HG03571 (cell line): ENCODE data around the gene SLC25A39.
A peak's percentile ranks its signal among the peaks of the same experiment; 100 is the strongest.
"Not testable (repeated sequence)": the region's sequence is repeated elsewhere in the genome, so short reads cannot be mapped to it uniquely, and the experiment has no call there.

ENCODE experiments used
- ATAC-seq: cut with Tn5 transposase; IDR thresholded peaks from one replicate; pipeline ENCODE4 v1.9.1; 2021; ENCODE audit not compliant: unreplicated experiment

SLC25A39 gene

GRCh38 chr17:44335968-44336367 lies 11.3 kb upstream of the SLC25A39 start:
- ATAC-seq = no peak

GRCh38 chr17:44335564-44335963 lies 10.9 kb upstream of the SLC25A39 start:
- no peak for ATAC-seq

DNA sequence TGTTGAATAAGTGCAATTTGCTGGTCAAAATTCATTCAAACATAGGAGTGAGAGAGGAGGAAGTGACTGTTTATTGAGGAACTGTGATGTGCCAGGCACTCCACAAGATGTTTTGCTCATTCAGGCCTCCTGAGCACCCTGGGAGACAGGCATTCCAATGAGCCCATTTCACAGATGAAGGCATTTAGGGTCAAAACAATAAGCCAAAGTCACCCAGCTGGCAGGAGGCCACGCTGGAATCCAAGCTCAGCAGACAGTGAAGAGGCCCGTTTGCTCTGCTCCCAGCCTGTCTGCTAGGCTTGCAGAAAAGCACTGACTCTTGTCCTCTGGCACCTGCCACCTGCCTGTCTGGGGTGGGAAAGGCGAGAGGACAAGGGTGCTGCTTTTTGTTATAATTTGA lies 10.1 kb upstream of the SLC25A39 start:
- ATAC-seq = no peak

- ATAC-seq = no peak
Measured at GRCh38 chr17:44334315-44334714, 9.7 kb upstream of the SLC25A39 start.

DNA sequence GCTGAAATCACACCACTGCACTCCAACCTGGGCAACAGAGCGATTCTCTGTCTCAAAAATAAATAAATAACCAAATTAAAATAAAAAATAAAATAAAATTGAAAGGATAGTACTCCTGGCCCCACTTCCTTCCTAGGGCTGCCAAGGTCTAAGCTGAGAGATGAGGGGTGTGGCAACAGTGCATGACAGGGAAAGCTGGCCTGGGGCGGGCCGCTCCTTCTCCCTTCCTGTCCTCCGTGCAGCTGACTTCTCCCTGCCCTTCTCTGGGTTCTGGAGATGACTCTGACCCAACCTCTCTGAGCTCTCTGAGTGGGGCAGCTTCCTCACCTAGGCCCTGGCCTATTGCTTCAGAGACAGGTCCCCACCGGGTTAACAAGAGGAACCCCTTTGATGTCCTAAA lies 8.7 kb upstream of the SLC25A39 start:
- ATAC-seq = no peak

GRCh38 chr17:44331249-44331760 lies 6.7 kb upstream of the SLC25A39 start:
- ATAC-seq = no peak

GRCh38 chr17:44330263-44330662 lies 5.6 kb upstream of the SLC25A39 start:
- not testable (repeated sequence) for ATAC-seq

- not testable (repeated sequence) for ATAC-seq
Measured at GRCh38 chr17:44329516-44329915, 4.9 kb upstream of the SLC25A39 start.

DNA sequence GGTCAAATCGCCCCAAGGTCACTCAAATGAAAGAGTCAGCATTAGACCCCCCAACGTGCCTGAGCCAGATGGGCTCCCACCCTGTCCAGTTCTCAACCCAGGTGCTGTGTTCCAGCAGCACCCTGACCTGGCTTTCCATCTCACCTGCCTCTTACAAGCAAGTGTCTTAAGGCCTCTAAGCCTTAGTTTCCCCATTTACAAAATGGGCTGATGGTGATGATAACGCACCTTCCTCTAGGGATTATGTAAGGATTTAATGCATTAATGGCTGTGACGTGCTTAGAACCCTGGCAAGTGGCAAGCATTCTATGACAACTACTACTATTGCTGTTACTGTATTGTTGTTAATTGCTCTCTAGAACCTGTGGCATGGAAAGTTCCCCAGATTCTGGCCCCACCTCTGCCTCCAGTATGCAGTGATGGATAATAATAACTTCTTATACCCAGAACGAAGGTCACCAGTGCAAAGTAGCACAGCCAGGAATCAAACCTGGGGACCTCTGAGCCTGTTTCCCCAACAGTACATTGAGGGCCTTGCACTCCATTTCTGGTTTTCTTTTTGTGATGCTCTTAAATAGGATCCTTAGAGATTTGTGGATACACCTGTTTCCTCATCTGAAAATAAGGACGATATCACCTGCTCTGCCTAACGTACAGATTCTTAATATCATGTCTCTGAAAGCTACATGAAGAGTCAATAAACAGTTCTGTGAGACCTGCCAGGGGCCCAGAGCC lies 3.3 kb upstream of the SLC25A39 start:
- no peak for ATAC-seq

GRCh38 chr17:44326861-44327444 lies 2.3 kb upstream of the SLC25A39 start:
- ATAC-seq = peak; percentile 38

- ATAC-seq = peak; percentile 1
Measured at GRCh38 chr17:44324092-44324570, 492 bp downstream of the SLC25A39 start.

DNA sequence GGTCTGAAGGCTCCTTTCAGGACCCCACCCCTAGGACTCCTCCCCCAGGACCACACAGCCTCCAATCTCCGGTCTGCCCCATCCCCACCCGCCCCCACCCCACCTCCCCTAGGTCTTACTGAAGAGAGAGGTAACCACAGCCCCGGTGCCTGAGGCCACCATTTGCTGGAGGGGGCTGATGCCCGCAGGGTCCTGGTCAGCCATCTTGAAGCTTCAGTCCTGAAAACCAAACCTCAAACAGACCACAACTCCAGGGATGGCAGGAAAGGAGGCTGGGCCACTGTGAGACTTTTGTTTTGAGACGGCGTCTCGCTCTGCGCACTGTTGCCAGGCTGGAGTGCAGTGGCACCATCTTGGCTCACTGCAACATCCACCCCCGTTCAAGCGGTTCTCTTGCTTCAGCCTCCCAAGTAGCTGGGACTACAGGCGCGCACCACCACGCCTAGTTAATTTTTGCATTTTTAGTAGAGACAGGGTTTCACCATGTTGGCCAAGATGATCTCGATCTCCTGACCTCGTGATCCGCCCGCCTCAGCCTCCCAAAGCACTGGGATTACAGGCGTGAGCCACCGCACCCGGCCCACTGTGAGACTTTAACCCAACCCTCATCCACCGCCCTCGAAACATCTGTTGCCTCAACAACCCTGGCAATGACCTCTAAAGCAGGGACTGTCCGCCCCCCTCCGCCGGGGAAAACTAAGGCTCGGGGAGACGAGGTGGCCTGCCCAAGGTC lies 1.1 kb downstream of the SLC25A39 start:
- no peak for ATAC-seq

- ATAC-seq = no peak
Measured at GRCh38 chr17:44322236-44322895, 2.3 kb downstream of the SLC25A39 start.

DNA sequence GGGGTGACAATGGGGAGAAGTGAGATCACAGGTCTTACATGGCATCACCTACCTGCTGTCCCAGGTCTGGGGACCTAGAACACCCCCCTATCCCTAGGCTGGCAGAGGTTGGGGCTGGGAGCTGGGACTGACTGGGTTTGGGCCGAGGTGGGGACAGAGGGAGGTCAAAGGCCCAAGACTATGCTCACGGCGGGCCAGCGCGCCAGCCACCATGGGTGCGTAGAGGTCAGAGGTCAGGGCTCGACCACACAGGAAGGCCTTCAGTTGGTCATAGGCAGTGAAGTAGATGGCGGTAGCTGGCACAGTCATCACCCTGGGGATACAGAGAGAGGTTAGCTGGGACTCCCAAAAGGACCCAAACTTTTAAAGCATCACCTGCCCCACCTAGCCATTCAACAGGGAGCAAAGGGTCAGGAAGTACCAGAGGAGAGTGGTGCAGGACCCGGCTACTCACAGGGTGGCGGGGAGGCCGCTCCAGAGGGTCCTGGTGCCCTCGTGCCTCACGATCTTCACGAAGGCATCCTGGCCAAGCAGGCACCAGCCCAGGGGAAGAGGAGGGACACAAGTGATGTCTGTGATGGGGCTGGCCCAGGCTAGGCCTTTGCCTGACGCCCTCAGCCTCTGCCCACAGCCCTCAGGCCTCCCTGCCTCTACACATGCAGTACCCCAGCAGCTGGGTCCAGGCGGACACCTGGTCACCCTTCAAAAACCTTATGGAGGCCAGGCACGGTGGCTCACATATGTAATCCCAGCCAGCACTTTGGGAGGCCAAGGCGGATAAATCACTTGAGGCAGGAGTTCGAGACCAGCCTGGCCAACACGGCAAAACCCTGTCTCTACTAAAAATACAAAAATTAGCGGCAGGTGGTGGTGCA lies 3.1 kb downstream of the SLC25A39 start:
- no peak for ATAC-seq

DNA sequence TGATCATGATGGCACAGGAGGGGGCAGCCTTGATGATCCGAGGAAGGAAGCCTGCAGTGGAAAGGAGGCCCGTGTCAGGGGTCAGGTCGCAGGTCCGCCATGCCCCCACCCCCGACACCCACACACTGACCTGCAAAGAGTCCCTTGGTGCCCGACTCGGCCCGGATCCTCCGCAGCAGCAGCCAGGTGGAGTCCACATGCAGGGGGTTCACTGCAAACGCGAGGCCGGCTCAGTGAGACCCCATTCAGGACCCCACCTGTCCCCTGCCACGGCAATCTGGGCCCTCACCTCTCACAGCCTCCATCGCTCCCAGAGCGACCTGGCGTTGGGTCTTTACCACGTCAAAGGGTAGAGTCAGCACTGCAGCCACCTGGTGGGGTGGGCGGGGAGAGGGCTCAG lies 4.6 kb downstream of the SLC25A39 start:
- no peak for ATAC-seq

- no peak for ATAC-seq
Measured at GRCh38 chr17:44318077-44318892, 6.3 kb downstream of the SLC25A39 start.

GRCh38 chr17:44317545-44317944 lies 7.1 kb downstream of the SLC25A39 start:
- ATAC-seq = no peak

GRCh38 chr17:44315760-44316731 lies 8.6 kb downstream of the SLC25A39 start:
- no peak for ATAC-seq
